ENCODE measurements around the gene OSBPL7.

OSBPL7 gene

GRCh38 chr17:47807421-47807820 is 14.2 kb downstream of the OSBPL7 start:
- no peak for DNase-seq

- DNase-seq = no peak
Observed at GRCh38 chr17:47806913-47807255, 14.7 kb downstream of the OSBPL7 start.

GRCh38 chr17:47806026-47806912 is 15.3 kb downstream of the OSBPL7 start:
- no peak for DNase-seq

GRCh38 chr17:47804461-47804860 is 17.1 kb downstream of the OSBPL7 start:
- no peak for DNase-seq

GRCh38 chr17:47803751-47804150 is 17.8 kb downstream of the OSBPL7 start:
- no peak for DNase-seq

- no peak for DNase-seq
Observed at GRCh38 chr17:47803201-47803600, 18.4 kb downstream of the OSBPL7 start.

- DNase-seq = peak in 22 of 51 donors; percentile 2 to 33 (median 12)
Observed at GRCh38 chr17:47802341-47803022, 19.1 kb downstream of the OSBPL7 start.

- no peak for DNase-seq
Observed at GRCh38 chr17:47801906-47802305, 19.7 kb downstream of the OSBPL7 start.

GRCh38 chr17:47801176-47801765 is 20.3 kb downstream of the OSBPL7 start:
- DNase-seq = no peak

- DNase-seq = no peak
Observed at GRCh38 chr17:47800686-47801085, 20.9 kb downstream of the OSBPL7 start.

- no peak for DNase-seq
Observed at GRCh38 chr17:47797797-47798196, 23.8 kb downstream of the OSBPL7 start.

- no peak for DNase-seq
Observed at GRCh38 chr17:47792979-47793378, 28.6 kb downstream of the OSBPL7 start.

- no peak for DNase-seq
Observed at GRCh38 chr17:47792457-47792856, 29.1 kb downstream of the OSBPL7 start.

GRCh38 chr17:47791025-47791424 is 30.6 kb downstream of the OSBPL7 start:
- no peak for DNase-seq

GRCh38 chr17:47789611-47790561 is 31.7 kb downstream of the OSBPL7 start:
- DNase-seq = peak in 32 of 51 donors; percentile 1 to 66 (median 22)

- DNase-seq = no peak
Observed at GRCh38 chr17:47785538-47786123, 36.0 kb downstream of the OSBPL7 start.

- DNase-seq = no peak
Observed at GRCh38 chr17:47781397-47781796, 40.2 kb downstream of the OSBPL7 start.

GRCh38 chr17:47778184-47778635 is 43.4 kb downstream of the OSBPL7 start:
- no peak for DNase-seq

- DNase-seq = peak in 1 of 51 donors; percentile 1
Observed at GRCh38 chr17:47776330-47777197, 45.0 kb downstream of the OSBPL7 start.
